GM21367 (cell line): ENCODE measurements around the gene FETUB.
"Not testable (repeated sequence)": the region's sequence is repeated elsewhere in the genome, so short reads cannot be mapped to it uniquely, and the experiment has no call there.

Experiments used
- ATAC-seq: cut with Tn5 transposase; IDR thresholded peaks from one replicate; pipeline ENCODE4 v1.9.1; 2021; ENCODE audit not compliant: unreplicated experiment

FETUB gene

GRCh38 chr3:186671051-186671450 is 30.9 kb downstream of the FETUB start:
- ATAC-seq, result no peak

- ATAC-seq, result no peak
Measured at GRCh38 chr3:186678604-186679003, 38.4 kb downstream of the FETUB start.

GRCh38 chr3:186679151-186679550 is 39.0 kb downstream of the FETUB start:
- ATAC-seq, result no peak

- ATAC-seq, result no peak
Measured at GRCh38 chr3:186680869-186681268, 40.7 kb downstream of the FETUB start.

- no peak for ATAC-seq
Measured at GRCh38 chr3:186682812-186683211, 42.6 kb downstream of the FETUB start.

GRCh38 chr3:186683979-186684378 is 43.8 kb downstream of the FETUB start:
- ATAC-seq, result no peak

- not testable (repeated sequence) for ATAC-seq
Measured at GRCh38 chr3:186686475-186686874, 46.3 kb downstream of the FETUB start.

GRCh38 chr3:186687120-186687651 is 47.0 kb downstream of the FETUB start:
- no peak for ATAC-seq

GRCh38 chr3:186690304-186690703 is 50.1 kb downstream of the FETUB start:
- ATAC-seq, result not testable (repeated sequence)

- ATAC-seq, result no peak
Measured at GRCh38 chr3:186691676-186692075, 51.5 kb downstream of the FETUB start.

GRCh38 chr3:186693843-186694242 is 53.6 kb downstream of the FETUB start:
- no peak for ATAC-seq

GRCh38 chr3:186694288-186695032 is 54.3 kb downstream of the FETUB start:
- ATAC-seq, result no peak

- no peak for ATAC-seq
Measured at GRCh38 chr3:186696522-186696921, 56.3 kb downstream of the FETUB start.

- no peak for ATAC-seq
Measured at GRCh38 chr3:186697510-186697909, 57.3 kb downstream of the FETUB start.

- no peak for ATAC-seq
Measured at GRCh38 chr3:186700267-186700666, 60.1 kb downstream of the FETUB start.

GRCh38 chr3:186702451-186702850 is 62.3 kb downstream of the FETUB start:
- ATAC-seq, result not testable (repeated sequence)
